K562 (cell line): ENCODE measurements around the gene ZNF77. TPM values are rescaled to one million over a fixed set of nuclear protein-coding genes. Genes with fewer than 3 reads are reported as not detected.

Experiments
- HLTF ChIP-seq: fragments of 450-650 bp; IDR thresholded peaks from 2 replicates; pipeline ENCODE4 v1.6.1; 2016
- ZBTB40 ChIP-seq, 2 experiments: fragments of 450-650 bp in 1 of 2; sonication (generic) in 1 of 2; formaldehyde crosslinking in 1 of 2; IDR thresholded peaks; 2 replicates each; pipeline versions ENCODE4 v1.7.1 to v1.9.0; 2016 to 2022; ENCODE audit warnings: inconsistent platforms in 1 of 2, mild to moderate bottlenecking in 1 of 2, missing genetic modification reagents in 1 of 2
- ZFP91 ChIP-seq: sonication (generic); formaldehyde crosslinking; IDR thresholded peaks from 2 replicates; pipeline ENCODE4 v1.8.0; 2022; ENCODE audit warnings: mild to moderate bottlenecking, missing genetic modification reagents
- polyA plus RNA-seq, 8 experiments: library from polyadenylated mRNA; depleted of rRNA in 4 of 8; stranded (reverse) in 5 of 8; unstranded in 3 of 8; fragments of >200 nt; fragmentation: Nextera tagmentation in 2 of 8; fragmentation: Illumina TruSeq in 1 of 8; extraction: Ambion mirVana in 2 of 8; extraction: Trizol in 1 of 8; gene quantifications; 2 replicates each; pipeline versions ENCODE4 v1.2.1 to v1.2.3, GENCODE V29; 2011 to 2014; ENCODE audit warnings: inconsistent platforms in 1 of 8, missing spikeins in 1 of 8
- total RNA-seq, 7 experiments: library from RNA; depleted of rRNA in 6 of 7; stranded (reverse); fragments of >200 nt in 6 of 7; fragmentation: Illumina TruSeq in 2 of 7; extraction: Trizol in 2 of 7; gene quantifications; 2 replicates each; pipeline versions ENCODE4 v1.2.1 to v1.2.3, GENCODE V29; 2011 to 2021; ENCODE audit warnings: low replicate concordance in 1 of 7

ZNF77 gene
- total and polyA plus RNA-seq, 9 of the 15 experiments (the other 6 are each of a cell fraction or from before 2014, with no cell fraction given) = 4.3 to 14.5 (median 7.7) TPM

- TF ChIP-seq ZBTB40 (IDR thresholded peaks at IDR 0.05) (0 out of 2 replicates have a peak, but pooled peaks have one; percentile 50), ZBTB40 (CRISPR knock-in tag; IDR thresholded peaks at IDR 0.05) (no peak), ZFP91 (CRISPR knock-in tag) (0 out of 2 replicates have a peak, but pooled peaks have one; percentile 44), HLTF (0 out of 2 replicates have a peak, but pooled peaks have one; percentile 4)
These were observed 382 bp downstream of the ZNF77 start (continued) for GRCh38 chr19:2944403-2944774.
